Activated T-cell treated with anti-CD3 and anti-CD28 coated beads for 4 hours (primary cell): ENCODE results near the gene DNAJB6.

Experiments
- DNase-seq: peaks from one replicate; pipeline ENCODE4 v3.0.0-alpha.2; 2020

The DNAJB6 gene

DNA sequence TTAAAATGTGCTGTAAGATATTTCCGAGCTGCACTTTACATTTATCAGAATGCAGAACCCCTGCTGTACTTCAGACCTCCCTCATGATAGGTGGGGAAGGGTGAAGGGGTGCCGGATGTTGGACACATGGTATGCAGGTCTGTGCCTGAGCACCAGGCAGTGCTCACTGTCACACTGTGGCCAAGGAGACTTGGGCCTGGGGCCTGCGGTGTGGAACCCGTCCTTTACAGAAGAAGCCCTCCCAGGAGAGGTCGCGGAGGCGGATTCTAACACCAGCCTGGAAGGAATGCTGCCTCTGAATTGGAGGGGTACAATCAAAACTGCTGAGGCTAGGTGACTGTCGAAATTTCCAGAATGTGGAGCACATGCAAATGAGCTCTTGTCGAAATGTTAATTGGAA is 34.5 kb downstream of the DNAJB6 start:
- DNase-seq: no peak

DNA sequence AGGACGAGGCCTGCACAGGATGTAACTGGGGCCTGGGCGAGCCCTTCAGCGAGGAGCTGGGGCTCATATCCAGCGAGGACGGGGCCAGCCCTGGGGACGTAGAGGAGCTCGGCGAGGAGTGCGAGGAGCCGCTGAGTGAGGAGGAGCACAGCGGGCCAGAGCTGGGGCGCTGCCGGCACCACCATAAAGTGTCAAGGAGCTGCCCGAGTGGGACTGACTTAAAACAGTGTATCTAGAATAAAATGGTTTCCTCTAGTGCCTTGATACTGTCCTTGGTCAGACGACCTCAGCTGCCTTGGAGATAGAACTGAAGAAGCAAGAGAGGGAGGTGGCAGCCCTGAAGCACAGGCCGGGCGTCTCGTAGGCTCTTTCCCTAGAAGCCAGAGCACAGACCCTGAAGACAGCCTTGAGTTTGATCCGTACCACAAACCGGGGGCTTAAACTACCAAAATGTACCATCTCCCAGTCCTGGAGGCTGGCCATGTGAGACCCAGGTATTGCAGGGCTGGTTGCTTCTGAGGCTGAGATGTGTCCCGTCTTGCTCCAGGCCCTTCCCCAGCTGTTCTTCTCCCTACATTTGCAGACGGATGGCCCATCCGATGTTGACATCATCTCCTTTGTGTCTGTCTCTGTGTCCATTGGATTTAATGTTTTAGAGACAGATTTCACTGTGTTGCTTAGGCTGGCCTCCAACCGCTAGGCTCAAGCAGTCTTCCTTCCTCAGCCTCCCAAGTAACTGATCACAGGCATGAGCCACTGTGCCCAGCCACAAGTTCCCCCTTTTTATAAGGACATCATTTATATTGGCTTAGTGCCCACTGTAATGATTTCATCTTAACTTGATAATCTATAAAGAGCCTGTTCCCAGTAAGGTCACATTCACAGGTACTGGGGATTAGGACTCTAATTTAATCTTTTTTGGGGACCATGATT is 35.8 kb downstream of the DNAJB6 start:
- no peak for DNase-seq

DNA sequence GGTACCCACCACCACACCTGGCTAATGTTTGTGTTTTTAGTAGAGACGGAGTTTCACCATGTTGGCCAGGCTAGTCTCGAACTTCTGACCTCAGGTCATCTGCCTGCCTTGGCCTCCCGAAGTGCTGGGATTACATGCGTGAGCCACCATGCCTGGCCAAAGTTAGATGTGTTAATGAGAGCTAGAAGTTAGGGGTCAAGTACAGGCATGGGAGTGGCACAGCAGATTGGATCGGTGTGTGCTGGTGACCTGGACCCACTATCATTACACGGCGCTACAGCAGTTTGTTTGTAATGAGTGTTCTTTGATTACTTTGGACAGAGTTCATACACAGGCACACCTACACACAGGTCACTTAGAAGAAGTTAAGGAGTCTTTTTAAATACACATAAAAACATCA is 36.7 kb downstream of the DNAJB6 start:
- no peak for DNase-seq

GRCh38 chr7:157375410-157375809 is 38.6 kb downstream of the DNAJB6 start:
- no peak for DNase-seq

GRCh38 chr7:157377436-157378124 is 40.8 kb downstream of the DNAJB6 start:
- DNase-seq: no peak

DNA sequence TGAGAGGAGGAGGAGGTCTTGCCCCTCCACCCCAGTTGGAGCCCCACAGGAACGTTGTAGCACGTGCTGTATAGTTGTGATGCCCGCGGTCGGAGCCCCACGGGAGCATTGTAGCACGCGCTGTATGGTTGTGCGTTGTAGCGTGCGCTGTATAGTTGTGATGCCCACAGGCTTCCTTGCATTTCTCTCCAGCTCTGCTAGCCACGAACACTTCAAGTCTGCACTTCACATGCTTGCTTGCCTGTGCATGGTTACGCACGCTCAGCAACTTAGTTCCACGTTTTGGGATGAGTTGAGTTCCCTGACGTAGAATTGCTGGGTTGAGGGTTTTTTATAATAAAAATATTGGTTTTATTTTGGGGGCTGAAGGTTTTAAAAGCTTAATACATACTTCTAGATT is 41.6 kb downstream of the DNAJB6 start:
- no peak for DNase-seq

- no peak for DNase-seq
Measured at GRCh38 chr7:157379493-157379892, 42.7 kb downstream of the DNAJB6 start.

- no peak for DNase-seq
Measured at GRCh38 chr7:157380416-157380815, 43.6 kb downstream of the DNAJB6 start.

DNA sequence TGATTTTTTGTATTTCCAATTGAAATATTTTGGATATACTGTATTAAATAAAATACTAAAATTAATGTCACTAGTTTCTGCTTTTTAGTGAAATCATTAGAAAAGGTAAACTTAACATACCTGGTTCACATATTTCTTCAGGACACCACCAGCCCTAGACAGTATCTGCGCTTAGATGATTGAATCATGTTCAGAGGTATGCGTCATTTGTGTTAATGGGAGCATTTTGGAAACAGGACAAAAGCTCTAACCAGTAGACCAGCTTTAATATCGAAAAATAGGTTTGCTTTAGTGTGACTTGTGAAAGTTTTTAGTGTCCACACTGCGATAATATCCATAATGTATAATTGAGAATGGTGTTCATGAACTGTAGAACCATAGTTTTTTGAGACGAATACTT is 47.1 kb downstream of the DNAJB6 start:
- DNase-seq: no peak

DNA sequence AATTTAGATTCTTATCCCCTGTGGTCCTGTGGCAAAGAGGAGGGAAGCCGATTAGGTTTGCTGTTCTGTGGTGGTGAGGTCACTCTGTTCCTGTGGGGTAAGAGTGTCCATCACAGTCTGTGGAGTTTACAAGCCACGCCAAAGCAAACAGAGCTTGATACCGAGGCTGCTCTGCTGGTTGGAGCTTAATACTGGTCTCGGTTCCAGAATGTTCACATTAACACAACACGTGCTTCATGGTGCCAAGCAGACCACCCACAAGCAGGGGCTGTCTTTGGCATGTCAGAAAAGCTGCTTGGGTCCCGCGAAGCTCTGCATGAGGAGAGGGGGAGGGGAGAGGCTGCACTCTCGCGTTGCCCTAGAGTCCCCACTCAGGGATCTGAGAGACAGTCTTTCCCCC is 47.5 kb downstream of the DNAJB6 start:
- no peak for DNase-seq

GRCh38 chr7:157386979-157387800 is 50.4 kb downstream of the DNAJB6 start:
- peak; percentile 83 for DNase-seq

- no peak for DNase-seq
Measured at GRCh38 chr7:157388301-157388700, 51.5 kb downstream of the DNAJB6 start.

- no peak for DNase-seq
Measured at GRCh38 chr7:157389951-157390730, 53.3 kb downstream of the DNAJB6 start.

- no peak for DNase-seq
Measured at GRCh38 chr7:157391036-157391710, 54.4 kb downstream of the DNAJB6 start.

DNA sequence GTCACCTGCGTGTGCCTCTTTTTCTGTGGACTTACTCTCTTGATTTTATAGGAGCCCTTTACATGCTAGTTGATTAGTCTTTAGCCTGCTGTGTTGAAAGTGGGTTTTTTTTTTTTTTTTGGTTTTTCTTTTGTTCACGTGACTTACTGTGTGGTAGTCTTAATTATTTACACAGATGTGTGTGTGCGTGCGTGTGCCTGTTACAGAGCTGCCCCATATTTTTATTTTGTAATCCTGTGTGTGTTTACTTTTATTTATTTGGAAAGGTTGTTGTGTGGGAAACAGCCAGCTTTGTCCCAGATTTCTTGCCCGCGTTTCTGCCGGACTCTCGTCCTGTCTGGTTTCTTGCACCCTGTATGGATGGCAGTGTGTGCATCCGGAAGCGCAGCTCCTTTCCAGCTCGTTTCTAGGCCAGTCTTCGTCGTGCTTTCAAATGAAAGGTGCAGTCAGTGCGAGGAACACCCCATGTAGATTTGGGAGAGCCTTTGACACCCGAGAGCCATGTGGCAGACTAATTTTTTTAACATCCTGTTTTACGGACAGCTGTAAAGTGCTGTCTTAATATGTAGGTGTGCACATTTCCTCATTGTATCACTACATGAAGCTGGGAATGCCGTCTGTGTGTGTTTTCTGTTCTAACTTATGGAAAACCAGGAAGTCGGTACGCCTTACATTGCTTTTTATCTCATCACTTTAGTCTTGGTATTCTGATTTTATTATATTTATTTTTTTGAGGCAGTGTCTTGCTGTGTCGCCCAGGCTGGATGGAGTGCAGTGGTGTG is 55.6 kb downstream of the DNAJB6 start:
- DNase-seq: no peak

GRCh38 chr7:157394246-157395191 is 57.7 kb downstream of the DNAJB6 start:
- DNase-seq: no peak

DNA sequence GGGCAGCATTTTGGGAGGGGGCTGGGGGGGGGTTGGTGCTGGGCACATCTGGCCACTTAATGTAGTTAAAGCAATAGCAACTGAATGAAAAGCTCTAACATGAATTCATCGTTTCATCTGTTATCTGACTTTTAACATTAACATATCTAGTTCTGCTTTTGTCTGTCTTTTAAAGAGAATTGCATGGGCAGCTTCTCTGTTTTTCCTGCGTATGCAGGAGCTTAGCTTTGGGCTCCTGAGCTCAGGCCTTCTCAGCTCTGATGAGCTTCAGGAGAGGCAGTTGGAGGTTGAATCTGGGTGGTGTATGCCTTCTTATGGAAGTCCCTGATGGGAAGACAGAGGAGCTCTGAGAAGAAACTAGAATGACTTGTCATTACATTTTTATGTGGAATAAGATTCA is 58.4 kb downstream of the DNAJB6 start:
- no peak for DNase-seq

GRCh38 chr7:157396316-157397035 is 59.7 kb downstream of the DNAJB6 start:
- no peak for DNase-seq

DNA sequence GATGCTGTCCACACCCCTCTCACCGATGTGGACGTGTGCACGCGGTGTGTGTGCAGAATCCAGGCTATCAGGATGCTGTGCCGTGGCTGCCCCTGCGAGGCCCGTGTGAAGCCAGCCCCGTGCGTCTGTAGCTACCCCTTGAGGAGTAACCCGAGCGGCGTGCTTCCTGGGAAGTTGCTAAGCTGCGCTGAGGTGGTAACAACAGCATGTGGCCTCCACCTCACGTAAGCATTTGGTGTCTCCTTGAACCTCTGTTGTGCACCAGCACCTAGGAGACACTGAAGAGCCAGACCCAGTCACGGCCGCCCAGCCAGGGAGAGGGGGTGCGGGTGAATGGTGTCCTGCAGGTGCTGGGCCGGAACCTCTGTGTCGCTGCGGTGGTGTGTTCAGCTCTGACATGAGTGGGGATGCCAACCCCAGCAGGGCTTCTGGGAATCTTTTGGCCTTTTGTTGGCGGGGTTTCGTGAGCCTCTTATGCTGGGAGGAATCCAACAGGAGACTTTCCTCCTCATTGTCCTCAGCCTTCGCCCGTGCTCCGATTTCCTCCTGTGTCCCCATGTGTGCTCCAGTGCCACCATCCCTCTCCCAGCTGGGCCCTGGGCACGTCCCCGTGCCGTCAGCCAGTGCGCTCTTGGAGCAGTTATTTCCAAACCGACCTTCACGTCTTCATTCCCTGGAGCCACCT is 60.4 kb downstream of the DNAJB6 start:
- no peak for DNase-seq
